Hematopoietic multipotent progenitor cell treated with erythropoietin and hydrocortisone succinate and interleukin-3 and kit ligand, for 4 days (in vitro differentiated cells): ENCODE data around the gene MUS81.
A peak's percentile ranks its signal among the peaks of the same experiment; 100 is the strongest.

Source experiments
- DNase-seq: peaks from one replicate; pipeline ENCODE4 v3.0.0-alpha.2; 2015

MUS81 gene

DNA sequence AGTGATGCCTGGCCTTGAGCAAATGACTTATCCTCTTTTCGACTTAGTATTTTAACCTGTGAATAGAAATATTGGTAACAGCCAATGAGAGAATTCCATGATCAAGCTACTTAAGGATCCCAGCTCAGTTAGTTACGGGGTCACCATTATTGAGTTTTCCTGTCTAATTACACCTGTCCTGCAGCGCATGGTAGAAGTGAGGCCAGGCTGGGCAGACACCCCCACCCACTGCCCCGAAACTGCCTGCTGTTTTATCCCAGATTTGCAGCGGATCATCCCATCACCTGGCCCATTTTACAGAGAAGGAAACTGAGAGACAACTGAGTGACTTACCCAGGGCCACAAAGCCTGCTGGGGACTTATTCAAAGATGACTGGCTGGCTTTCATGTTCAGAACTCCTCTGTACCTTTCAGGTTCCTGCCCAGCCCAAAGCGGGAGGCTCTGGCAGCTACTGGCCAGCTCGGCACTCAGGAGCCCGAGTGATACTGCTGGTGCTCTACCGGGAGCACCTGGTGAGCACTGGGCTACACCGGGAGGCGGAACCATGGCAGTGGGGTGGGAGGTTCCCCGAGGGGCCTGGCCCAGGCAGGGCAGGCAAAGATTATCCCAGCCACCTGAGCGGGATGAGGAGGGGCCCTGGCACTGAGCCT, 1.4 kb downstream of the MUS81 start:
- no peak for DNase-seq

DNA sequence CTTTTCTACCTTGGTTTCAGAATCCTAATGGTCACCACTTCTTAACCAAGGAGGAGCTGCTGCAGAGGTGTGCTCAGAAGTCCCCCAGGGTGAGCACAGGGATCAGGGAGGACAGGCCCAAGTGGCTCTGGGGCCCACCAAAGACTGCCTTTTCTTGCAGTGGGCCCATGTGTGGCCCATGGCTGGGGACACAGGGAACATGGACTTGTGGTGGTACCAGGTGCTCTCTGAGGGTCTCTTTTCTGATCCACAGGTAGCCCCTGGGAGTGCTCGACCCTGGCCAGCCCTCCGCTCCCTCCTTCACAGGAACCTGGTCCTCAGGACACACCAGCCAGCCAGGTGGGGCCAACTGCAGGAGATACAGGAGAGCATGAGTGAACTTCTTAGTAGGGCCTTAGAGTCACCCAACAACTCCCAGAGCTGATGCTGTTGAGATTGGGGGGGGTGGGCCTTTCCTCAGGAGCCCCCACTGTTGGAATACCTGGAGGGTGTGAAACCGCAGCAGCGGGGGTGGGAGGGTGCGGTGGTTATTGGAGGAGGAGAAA, 2.0 kb downstream of the MUS81 start:
- no peak for DNase-seq

DNA sequence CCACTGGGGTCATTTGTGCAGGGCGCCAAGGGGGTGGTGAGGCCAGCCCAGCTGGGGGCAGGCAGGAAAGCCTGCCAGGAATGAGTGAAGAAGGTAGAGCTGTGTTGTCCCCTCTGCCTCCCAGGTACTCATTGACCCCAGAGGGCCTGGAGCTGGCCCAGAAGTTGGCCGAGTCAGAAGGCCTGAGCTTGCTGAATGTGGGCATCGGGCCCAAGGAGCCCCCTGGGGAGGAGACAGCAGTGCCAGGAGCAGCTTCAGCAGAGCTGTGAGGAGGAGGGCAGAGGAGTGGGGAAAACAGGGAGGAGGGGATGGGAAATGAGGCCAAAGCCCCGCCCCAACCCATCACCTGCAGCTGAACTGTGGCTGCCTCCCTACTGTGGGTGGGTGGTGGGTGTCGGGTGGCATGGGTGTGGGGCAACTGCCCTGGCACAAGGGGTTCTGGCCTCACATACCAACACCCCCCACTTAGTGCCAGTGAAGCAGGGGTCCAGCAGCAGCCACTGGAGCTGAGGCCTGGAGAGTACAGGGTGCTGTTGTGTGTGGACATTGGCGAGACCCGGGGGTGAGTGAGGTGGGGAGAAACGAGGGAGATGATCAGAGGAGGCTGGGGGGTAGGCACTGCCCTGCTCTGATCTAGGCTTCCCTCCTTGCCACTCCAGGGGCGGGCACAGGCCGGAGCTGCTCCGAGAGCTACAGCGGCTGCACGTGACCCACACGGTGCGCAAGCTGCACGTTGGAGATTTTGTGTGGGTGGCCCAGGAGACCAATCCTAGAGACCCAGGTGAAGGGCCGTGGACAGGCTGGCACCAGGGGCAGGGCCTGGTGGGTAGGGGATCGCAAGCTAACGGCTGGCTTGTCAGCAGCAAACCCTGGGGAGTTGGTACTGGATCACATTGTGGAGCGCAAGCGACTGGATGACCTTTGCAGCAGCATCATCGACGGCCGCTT, 3.0 kb downstream of the MUS81 start:
- no peak for DNase-seq

GRCh38 chr11:65863889-65864705, 3.9 kb downstream of the MUS81 start:
- no peak for DNase-seq

GRCh38 chr11:65864706-65865471, 4.7 kb downstream of the MUS81 start:
- DNase-seq, result no peak

GRCh38 chr11:65865550-65866172, 5.4 kb downstream of the MUS81 start:
- DNase-seq, result no peak

DNA sequence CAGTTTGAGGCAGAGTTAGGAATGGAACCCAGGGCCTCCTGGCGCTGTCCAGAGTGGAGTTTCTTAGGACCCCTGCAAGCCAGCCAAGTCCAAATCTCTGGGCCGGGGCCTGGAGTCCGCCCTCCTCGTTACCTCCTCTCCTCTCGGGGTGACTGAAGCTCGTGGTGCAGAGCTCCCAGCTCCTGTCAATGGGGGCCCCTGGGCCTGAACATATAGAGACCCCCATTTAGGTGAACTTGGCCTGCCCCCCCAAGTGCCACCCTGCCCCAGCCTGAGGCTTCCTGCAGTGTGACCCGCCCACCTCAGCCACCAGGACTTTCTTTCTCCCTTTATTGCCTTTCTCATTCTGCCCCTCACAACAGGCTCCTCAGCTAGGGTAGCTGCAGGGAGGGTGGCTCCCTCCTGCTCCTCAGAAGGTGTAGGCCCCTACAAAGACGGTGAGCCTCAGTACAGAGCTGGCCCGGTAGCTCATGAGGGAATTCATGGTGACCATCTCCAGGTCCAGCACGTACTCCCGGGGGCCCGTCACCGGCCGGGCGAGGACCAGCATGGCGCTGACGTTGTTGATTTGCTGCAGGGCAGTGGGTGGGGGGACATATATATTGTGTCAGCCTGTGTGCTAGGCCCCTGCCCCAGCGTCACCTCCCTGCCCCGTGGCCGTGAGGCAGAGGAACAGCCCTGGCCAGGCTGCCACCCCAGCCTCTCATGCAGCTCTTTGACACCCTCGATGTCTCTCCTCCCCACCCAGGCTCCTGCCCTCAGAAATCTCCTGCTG, 6.5 kb downstream of the MUS81 start:
- DNase-seq, result no peak

GRCh38 chr11:65867284-65868071, 7.2 kb downstream of the MUS81 start:
- peak; percentile 78 for DNase-seq

- DNase-seq, result peak; percentile 63
Measured at GRCh38 chr11:65868076-65868667, 7.9 kb downstream of the MUS81 start.

DNA sequence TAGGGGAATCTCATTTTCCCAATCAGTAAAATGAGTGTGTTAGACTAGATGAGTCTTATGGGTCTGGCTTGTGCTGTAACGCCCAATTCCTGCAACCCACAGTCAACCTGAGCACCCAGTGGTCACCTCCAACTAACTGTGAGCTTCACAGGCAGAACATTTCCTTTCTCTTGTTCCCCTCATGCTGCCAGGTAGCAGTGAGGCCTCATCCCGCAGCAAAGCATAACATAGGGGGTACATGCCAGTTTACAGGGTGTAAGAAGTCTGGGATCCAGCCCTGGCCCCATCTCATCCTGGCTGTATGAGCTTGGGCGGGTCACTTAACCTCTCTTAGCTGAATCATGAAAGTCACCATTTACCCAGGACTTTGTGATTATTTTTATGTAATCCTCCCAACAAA, 8.7 kb downstream of the MUS81 start:
- DNase-seq, result no peak

- DNase-seq, result no peak
Measured at GRCh38 chr11:65869643-65870306, 9.5 kb downstream of the MUS81 start.

DNA sequence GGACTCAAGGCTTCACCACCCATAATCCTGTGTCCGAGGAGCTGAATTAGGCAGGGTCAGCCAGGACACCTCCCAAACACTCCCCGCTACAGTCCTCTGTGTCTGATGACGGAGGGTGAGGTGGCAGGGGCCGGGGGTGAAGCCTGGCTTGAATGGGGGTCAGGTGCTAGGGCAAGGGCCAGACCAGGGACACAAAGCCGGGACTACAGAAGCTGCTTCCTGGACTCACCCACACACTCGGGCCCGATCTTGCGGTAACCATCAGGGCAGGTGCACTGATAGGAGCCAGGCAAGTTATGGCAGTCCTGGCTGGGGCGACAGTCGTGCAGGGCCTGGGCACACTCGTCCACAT, 10.1 kb downstream of the MUS81 start:
- no peak for DNase-seq

DNA sequence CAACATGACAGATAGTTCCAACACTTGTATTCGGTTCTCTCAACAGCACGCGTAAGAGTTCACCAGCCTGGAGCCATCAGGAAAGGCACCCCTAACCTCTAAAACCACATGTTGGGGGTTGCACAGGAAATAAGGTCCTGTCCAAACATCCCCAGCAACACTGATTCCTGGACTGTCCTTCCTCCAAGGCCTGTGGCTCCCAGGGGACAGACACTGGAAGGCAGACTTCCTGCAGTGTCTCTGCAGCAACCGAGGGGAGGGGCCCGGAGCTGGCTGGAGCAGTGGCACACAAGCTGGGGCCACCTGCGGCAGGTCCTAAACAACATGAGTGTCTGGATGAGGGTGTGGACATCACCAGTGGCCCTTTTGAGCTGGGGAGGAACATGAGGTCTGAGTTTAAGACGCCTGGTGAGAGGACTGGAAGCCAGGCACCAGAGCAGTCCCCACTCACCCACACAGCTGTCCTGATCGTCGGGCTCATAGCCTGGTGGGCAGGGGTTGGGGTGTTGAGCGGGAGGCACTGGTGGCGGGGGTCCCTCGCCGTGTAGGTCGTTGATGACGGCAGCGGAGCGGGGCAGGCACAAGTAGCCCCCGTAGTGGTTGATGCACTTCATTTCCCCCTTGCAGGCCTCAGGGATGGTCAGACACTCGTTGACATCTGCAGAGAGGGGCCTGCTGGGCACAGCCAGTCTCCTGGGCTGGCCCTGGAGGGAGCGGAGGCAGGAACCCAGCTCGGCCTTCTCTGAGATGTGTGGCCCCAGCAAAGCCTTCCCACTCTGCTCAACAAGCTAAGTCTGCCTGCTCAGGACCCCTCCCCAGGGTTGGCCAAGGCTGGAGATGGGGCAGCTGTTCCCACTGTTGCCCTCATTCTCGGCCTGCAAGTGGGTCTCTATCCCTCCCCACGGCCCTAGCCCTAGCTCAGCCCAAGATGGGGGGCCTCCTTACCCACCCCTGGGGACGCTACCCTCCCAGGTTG, 10.8 kb downstream of the MUS81 start:
- DNase-seq, result no peak

GRCh38 chr11:65871811-65872548, 11.7 kb downstream of the MUS81 start:
- DNase-seq, result no peak

DNA sequence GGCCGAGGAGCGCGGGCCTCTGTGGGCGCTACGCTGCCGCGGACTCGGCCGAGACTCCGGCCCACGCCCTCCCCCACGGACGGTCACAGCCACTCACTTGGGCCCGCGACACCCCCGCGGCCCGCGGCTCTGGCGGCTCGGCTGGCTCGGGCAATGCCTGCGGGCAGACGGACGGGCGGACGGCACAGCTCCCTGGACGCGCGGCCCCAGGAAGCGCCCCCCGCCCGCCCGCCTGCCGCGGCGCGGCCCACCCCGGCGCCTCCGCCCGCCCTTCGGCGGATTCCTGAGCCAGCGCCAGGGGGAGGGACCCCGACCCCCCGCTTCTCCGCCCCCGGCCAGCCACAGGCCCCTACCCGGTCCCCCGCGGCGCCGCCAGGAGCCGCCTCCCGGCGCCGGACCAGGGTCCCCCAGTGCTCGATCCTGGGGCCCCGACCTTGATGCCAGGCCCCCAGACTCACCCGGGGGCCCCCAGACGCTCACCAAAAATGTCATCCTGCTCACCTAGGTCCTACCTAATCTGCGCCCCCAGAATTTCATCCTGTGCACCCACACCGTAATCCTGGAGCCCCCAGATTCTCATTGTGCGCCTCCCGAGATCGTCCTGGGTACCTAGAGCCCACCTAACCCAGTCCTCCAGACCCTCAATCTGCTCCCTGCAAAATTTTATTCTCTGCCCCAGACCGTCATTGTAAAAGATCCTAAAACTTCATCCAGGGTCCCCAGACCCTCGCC, 12.5 kb downstream of the MUS81 start, which contains the start of gene EFEMP2:
Gene EFEMP2, minus strand, starts transcription at position 215 of the 732 bp plus-strand sequence. CDS start 446 bp downstream, outside the sequence.
- DNase-seq, result no peak
